HepG2 (cell line): Measurements from ENCODE around the gene IRF2. TPM values are rescaled to one million over a fixed set of nuclear protein-coding genes. Genes with fewer than 3 reads are reported as not detected.

Source experiments
- CREB3 ChIP-seq: sonication (generic); formaldehyde crosslinking; IDR thresholded peaks from 2 replicates; pipeline ENCODE4 v1.5.0; 2020; ENCODE audit warnings: missing genetic modification reagents
- DBP ChIP-seq: sonication (generic); formaldehyde crosslinking; IDR thresholded peaks from 2 replicates; pipeline ENCODE4 v1.4.0; 2020; ENCODE audit warnings: missing genetic modification reagents; ENCODE audit errors: not compliant biosample characterization
- GATAD2A ChIP-seq: IDR thresholded peaks from 2 replicates; pipeline ENCODE4 v1.6.1; 2016
- HES4 ChIP-seq: sonication (generic); formaldehyde crosslinking; IDR thresholded peaks from 2 replicates; pipeline ENCODE4 v1.9.0; 2021; ENCODE audit warnings: mild to moderate bottlenecking, missing genetic modification reagents, borderline replicate concordance
- HNF4G ChIP-seq, 2 experiments: sonication (generic) in 1 of 2; formaldehyde crosslinking in 1 of 2; IDR thresholded peaks; 2 replicates each; pipeline versions ENCODE4 v1.4.0 to v1.6.1; 2011 to 2020; ENCODE audit warnings: borderline replicate concordance in 2 of 2, low read depth in 2 of 2, mild to moderate bottlenecking in 2 of 2, low read length in 1 of 2, missing genetic modification reagents in 1 of 2, moderate library complexity in 1 of 2
- KAT8 ChIP-seq: IDR thresholded peaks from 2 replicates; pipeline ENCODE4 v1.6.1; 2016; ENCODE audit warnings: missing genetic modification reagents, missing compliant biosample characterization
- KLF6 ChIP-seq: IDR thresholded peaks from 2 replicates; pipeline ENCODE4 v1.8.0; 2016; ENCODE audit warnings: missing biosample characterization, missing genetic modification reagents
- KMT2B ChIP-seq: IDR thresholded peaks from 2 replicates; pipeline ENCODE4 v1.6.1; 2016; ENCODE audit warnings: missing genetic modification reagents, missing compliant biosample characterization
- MAF1 ChIP-seq: sonication (generic); formaldehyde crosslinking; IDR thresholded peaks from 2 replicates; pipeline ENCODE4 v1.5.0; 2020; ENCODE audit warnings: missing genetic modification reagents, borderline replicate concordance
- MXD3 ChIP-seq: IDR thresholded peaks from 2 replicates; pipeline ENCODE4 v1.6.1; 2016; ENCODE audit warnings: mild to moderate bottlenecking, missing biosample characterization, missing genetic modification reagents
- NFIC ChIP-seq: IDR thresholded peaks from 2 replicates; pipeline ENCODE4 v1.6.1; 2012; ENCODE audit warnings: mild to moderate bottlenecking, low read length, inconsistent platforms
- NR2F6 ChIP-seq, 2 experiments: IDR thresholded peaks; 2 replicates each; pipeline ENCODE4 v1.6.1; 2016; ENCODE audit warnings: antibody characterized with exemption in 1 of 2, mild to moderate bottlenecking in 1 of 2
- SMAD3 ChIP-seq: sonication (generic); formaldehyde crosslinking; IDR thresholded peaks from 2 replicates; pipeline ENCODE4 v1.4.0; 2020; ENCODE audit warnings: missing genetic modification reagents
- SNAPC5 ChIP-seq: sonication (generic); formaldehyde crosslinking; IDR thresholded peaks from 2 replicates; pipeline ENCODE4 v1.8.1; 2023; ENCODE audit warnings: mild to moderate bottlenecking, missing genetic modification reagents, borderline replicate concordance
- TARDBP ChIP-seq: sonication (generic); formaldehyde crosslinking; IDR thresholded peaks from 2 replicates; pipeline ENCODE4 v1.8.0; 2022; ENCODE audit warnings: mild to moderate bottlenecking, missing genetic modification reagents
- THAP8 ChIP-seq: sonication (generic); formaldehyde crosslinking; IDR thresholded peaks from 2 replicates; pipeline ENCODE4 v1.5.1; 2020; ENCODE audit warnings: missing genetic modification reagents, mild to moderate bottlenecking, borderline replicate concordance
- TOPORS ChIP-seq: sonication (generic); formaldehyde crosslinking; IDR thresholded peaks from 2 replicates; pipeline ENCODE4 v1.8.0; 2023; ENCODE audit warnings: mild to moderate bottlenecking, missing genetic modification reagents
- ZBTB42 ChIP-seq: sonication (generic); formaldehyde crosslinking; IDR thresholded peaks from 2 replicates; pipeline ENCODE4 v1.5.0; 2020; ENCODE audit warnings: mild to moderate bottlenecking, missing genetic modification reagents
- ZBTB44 ChIP-seq: sonication (generic); formaldehyde crosslinking; IDR thresholded peaks from 2 replicates; pipeline ENCODE4 v1.4.0; 2020; ENCODE audit warnings: missing genetic modification reagents
- ZFAT ChIP-seq: sonication (generic); formaldehyde crosslinking; conservative IDR thresholded peaks from 2 replicates; pipeline ENCODE4 v1.8.1; 2023; ENCODE audit warnings: missing genetic modification reagents, inconsistent platforms
- ZFP41 ChIP-seq: sonication (generic); formaldehyde crosslinking; IDR thresholded peaks from 2 replicates; pipeline ENCODE4 v1.4.0; 2020; ENCODE audit warnings: mild to moderate bottlenecking, missing genetic modification reagents, borderline replicate concordance
- ZFP90 ChIP-seq: sonication (generic); formaldehyde crosslinking; IDR thresholded peaks from 2 replicates; pipeline ENCODE4 v1.8.0; 2022; ENCODE audit warnings: missing genetic modification reagents, mild to moderate bottlenecking, inconsistent platforms, borderline replicate concordance
- ZNF253 ChIP-seq: sonication (generic); formaldehyde crosslinking; IDR thresholded peaks from 2 replicates; pipeline ENCODE4 v1.8.0; 2022; ENCODE audit warnings: mild to moderate bottlenecking, missing genetic modification reagents, borderline replicate concordance
- ZNF446 ChIP-seq: sonication (generic); formaldehyde crosslinking; IDR thresholded peaks from 2 replicates; pipeline ENCODE4 v1.5.0; 2020; ENCODE audit warnings: mild to moderate bottlenecking, missing genetic modification reagents
- ZNF614 ChIP-seq: IDR thresholded peaks from 2 replicates; pipeline ENCODE4 v1.6.1; 2018; ENCODE audit warnings: missing biosample characterization, missing genetic modification reagents, inconsistent platforms, borderline replicate concordance
- ZNF670 ChIP-seq: sonication (generic); formaldehyde crosslinking; IDR thresholded peaks from 2 replicates; pipeline ENCODE4 v1.8.0; 2022; ENCODE audit warnings: mild to moderate bottlenecking, missing genetic modification reagents, borderline replicate concordance
- polyA plus RNA-seq, 8 experiments: library from polyadenylated mRNA; depleted of rRNA in 3 of 8; stranded (reverse) in 7 of 8; unstranded in 1 of 8; fragments of >200 nt; fragmentation: Illumina TruSeq in 4 of 8; extraction: Trizol in 4 of 8; gene quantifications; 2 replicates each; pipeline versions ENCODE4 v1.2.1 to v1.2.3, GENCODE V29; 2011 to 2016; ENCODE audit warnings: low read depth in 4 of 8, missing spikeins in 1 of 8, mixed read lengths in 1 of 8; ENCODE audit not compliant: insufficient read depth in 1 of 8
- total RNA-seq, 5 experiments: library from RNA; depleted of rRNA; stranded (reverse); fragments of >200 nt; fragmentation: Illumina TruSeq; extraction: Trizol; gene quantifications; 2 replicates each; pipeline ENCODE4 v1.2.3, GENCODE V29; 2016; ENCODE audit warnings: low read depth in 1 of 5

The IRF2 gene
- total and polyA plus RNA-seq, 2 of the 13 experiments (the other 11 are each of a cell fraction or from before 2014, with no cell fraction given), result 15.5 to 28.8 TPM

- TF ChIP-seq MAF1 (no peak), ZNF670 (peak; percentile 71; the same call in 1 of the 2 replicates), SMAD3 (peak; percentile 68; the same call in 1 of the 2 replicates), HNF4G (IDR thresholded peaks at IDR 0.05; ENCODE audit: borderline replicate concordance, low read depth, low read length) (no peak), HNF4G (CRISPR knock-in tag; IDR thresholded peaks at IDR 0.05; ENCODE audit: borderline replicate concordance, low read depth) (peak; percentile 46; the same call in 1 of the 2 replicates), HES4 (CRISPR knock-in tag) (no peak), SNAPC5 (CRISPR knock-in tag) (no peak), TOPORS (CRISPR knock-in tag) (no peak), KAT8 (CRISPR knock-in tag) (peak; percentile 84), ZBTB42 (no peak), KMT2B (no peak), ZFP41 (no peak), KLF6 (CRISPR knock-in tag) (0 out of 2 replicates have a peak, but pooled peaks have one; percentile 52), CREB3 (CRISPR knock-in tag) (no peak), ZNF446 (CRISPR knock-in tag) (no peak), ZFAT (CRISPR knock-in tag) (no peak), DBP (CRISPR knock-in tag) (no peak), NR2F6 (IDR thresholded peaks at IDR 0.05) (peak; percentile 99), NR2F6 (CRISPR knock-in tag; IDR thresholded peaks at IDR 0.05) (peak; percentile 99), ZBTB44 (no peak), GATAD2A (CRISPR knock-in tag) (peak; percentile 95), THAP8 (CRISPR knock-in tag) (no peak), ZFP90 (no peak), ZNF614 (CRISPR knock-in tag) (peak; percentile 58), ZNF253 (CRISPR knock-in tag) (no peak), MXD3 (no peak), NFIC (peak; percentile 88), TARDBP (peak; percentile 82)
Observed at GRCh38 chr4:184364100-184364921, 110.0 kb downstream of the IRF2 start (continued).
